ENCODE results near the gene IFRD2.
"Not testable (repeated sequence)": the region's sequence is repeated elsewhere in the genome, so short reads cannot be mapped to it uniquely, and the experiment has no call there.

Gene IFRD2

GRCh38 chr3:50275141-50275995, 16.9 kb downstream of the IFRD2 start:
- no peak overlapping the region for H3K27ac ChIP-seq
- TF ChIP-seq CTCF (conservative IDR thresholded peaks at IDR 0.05): no peak

DNA sequence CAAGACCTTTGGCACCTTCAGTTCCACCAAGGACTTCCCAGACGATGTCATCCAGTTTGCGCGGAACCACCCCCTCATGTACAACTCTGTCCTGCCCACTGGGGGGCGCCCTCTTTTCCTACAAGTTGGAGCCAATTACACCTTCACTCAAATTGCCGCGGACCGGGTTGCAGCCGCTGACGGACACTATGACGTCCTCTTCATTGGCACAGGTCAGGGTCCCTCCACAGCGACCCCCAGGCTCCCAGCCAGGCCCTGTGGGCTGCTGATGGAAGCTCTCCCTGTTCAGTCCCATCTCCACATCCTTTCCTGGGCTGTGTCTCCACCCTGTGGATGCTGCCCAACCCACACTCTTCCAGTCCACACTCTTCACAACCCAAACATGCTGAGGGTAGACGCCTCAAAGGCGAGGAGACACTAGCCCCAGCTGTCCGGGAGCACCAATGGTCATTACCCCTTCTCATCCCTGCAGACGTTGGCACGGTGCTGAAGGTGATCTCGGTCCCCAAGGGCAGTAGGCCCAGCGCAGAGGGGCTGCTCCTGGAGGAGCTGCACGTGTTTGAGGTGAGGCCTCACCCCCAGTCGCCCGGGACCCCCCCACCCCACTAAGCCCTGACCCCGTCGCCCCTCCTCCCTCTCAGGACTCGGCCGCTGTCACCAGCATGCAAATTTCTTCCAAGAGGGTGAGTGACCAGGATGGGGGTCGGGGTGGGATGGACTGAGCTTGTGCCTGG, 17.7 kb downstream of the IFRD2 start:
- no peak overlapping the region for H3K27ac ChIP-seq
- peak; percentile 85 for TF ChIP-seq CTCF (conservative IDR thresholded peaks at IDR 0.05)

DNA sequence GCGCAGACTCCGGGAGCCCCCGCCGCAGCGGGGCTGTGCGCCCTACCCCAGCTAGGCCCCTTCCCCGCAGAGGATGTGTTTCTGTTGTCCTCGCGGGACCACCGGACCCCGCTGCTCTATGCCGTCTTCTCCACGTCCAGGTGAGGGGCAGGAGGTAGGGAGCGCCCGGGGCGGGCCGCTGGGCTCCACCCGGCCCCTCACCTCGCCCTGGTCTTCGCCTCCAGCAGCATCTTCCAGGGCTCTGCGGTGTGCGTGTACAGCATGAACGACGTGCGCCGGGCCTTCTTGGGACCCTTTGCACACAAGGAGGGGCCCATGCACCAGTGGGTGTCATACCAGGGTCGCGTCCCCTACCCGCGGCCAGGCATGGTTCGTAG, 18.6 kb downstream of the IFRD2 start:
- no peak overlapping the region for H3K27ac ChIP-seq
- TF ChIP-seq CTCF (conservative IDR thresholded peaks at IDR 0.05): no peak

DNA sequence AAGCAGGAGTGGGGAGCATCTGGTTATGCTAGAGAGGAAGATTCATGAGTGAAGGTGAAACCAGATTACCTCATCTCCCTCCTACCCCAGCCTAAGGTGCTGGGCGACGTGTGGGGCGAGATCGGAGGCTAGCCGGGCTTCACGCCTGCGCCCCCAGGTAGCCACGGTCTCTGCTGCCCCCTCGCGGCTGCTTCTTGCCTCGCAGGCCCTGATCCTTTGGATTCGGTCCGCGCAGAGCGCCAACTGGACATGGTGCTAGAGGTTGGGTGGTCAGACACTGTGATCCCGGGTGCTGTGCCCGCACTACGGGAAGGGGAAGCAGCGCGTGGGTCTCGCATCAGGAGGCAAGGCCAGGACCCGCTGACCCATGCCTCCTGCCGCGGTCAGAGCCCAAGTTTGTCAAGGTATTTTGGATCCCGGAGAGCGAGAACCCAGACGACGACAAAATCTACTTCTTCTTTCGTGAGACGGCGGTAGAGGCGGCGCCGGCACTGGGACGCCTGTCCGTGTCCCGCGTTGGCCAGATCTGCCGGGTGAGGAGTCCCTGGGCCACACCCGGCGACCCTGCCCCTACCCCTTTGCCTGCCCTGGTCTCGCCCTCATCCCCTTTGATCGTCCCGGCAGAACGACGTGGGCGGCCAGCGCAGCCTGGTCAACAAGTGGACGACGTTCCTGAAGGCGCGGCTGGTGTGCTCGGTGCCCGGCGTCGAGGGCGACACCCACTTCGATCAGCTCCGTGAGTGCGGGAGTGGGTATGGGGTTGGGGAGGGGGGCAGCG, 19.1 kb downstream of the IFRD2 start:
- H3K27ac ChIP-seq: peak overlapping the region; percentile 13; the same call in 1 of the 2 replicates
- TF ChIP-seq CTCF (conservative IDR thresholded peaks at IDR 0.05): peak; percentile 98

GRCh38 chr3:50272538-50272910, 19.7 kb downstream of the IFRD2 start:
- not testable (repeated sequence) for H3K27ac ChIP-seq

DNA sequence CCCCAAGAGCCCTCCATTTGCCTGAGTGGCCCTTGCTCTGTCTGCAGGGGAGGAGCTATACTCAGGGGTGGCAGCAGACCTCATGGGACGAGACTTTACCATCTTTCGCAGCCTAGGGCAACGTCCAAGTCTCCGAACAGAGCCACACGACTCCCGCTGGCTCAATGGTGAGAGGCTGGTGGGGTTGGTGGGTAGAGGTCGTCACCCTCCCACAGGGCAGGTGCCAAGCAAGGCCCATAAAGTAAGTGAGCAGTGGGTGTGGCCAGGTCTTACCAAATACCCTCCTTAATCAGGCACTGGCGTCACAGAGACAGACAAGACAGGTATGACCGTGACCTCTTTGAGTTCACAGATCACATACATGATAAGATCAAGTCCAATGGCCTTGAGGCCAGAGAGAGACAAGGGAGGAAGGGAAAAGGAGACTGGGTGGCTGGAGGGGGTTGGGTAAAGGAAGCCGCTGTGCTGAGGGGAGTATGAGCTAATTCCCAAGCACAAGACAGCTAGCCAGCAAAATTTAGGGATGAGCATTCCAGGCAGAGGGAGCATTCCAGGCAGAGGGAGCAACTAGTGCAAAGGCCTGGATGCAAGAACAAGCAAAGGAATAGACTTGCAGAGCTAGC, 20.8 kb downstream of the IFRD2 start:
- no peak overlapping the region for H3K27ac ChIP-seq
- TF ChIP-seq CTCF (conservative IDR thresholded peaks at IDR 0.05): no peak

DNA sequence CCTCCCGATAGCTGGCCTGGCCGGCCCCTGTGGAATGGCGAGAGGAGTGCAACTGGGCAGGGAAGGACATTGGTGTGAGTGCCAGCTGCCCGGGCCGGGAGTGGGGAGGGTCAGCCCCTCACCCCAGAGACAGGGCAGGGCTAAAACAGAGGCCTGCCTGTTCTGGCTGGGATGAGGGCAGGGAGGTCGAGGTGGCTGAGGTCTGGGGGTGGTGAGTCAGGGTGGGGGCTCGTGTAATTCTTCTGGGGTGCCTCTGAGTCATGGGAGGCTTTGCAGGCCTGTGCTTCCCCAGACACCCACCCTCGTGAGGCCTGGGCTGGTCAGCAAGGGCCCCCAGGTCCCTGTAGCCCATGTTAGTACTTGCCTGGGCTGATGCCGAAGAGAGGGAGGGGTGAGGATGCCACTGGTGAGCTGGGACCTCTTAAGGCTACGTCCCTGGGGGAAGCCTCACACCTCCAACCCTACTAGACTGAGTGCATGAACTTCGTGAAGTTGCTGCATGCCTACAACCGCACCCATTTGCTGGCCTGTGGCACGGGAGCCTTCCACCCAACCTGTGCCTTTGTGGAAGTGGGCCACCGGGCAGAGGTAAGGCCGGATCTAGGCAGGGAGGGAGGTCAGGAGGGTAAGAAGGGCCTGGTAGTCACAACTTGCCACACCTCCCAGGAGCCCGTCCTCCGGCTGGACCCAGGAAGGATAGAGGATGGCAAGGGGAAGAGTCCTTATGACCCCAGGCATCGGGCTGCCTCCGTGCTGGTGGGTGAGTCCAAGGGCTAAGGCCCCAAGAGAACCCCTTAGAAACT, 21.6 kb downstream of the IFRD2 start:
- no peak overlapping the region for H3K27ac ChIP-seq
- TF ChIP-seq CTCF (conservative IDR thresholded peaks at IDR 0.05): no peak
